GM23338 (cell line): ENCODE data around the gene OR14A16. TPM values are rescaled to one million over a fixed set of nuclear protein-coding genes. Genes with fewer than 3 reads are reported as not detected.

Experiments used
- polyA plus RNA-seq: library from polyadenylated mRNA; unstranded; fragments of >200 nt; fragmentation: Nextera tagmentation; extraction: Ambion mirVana; gene quantifications from 2 replicates; pipeline ENCODE4 v1.2.1, GENCODE V29; 2016
- total RNA-seq: library from RNA; depleted of rRNA; stranded (reverse); fragments of >200 nt; shearing (Covaris generic); gene quantifications from 2 replicates; pipeline ENCODE4 v1.2.3, GENCODE V29; 2014; rRNA removed

Gene OR14A16
- total and polyA plus RNA-seq, 2 experiments from 2014 or later = 0.34 TPM; not detected in 1

Other genes starting within 250 kb of the OR14A16 start
- gene OR2G2, start 235.8 kb downstream of the OR14A16 start, total RNA-seq = not detected in 2 replicates
- gene OR2G2, start 235.8 kb downstream of the OR14A16 start, polyA plus RNA-seq = not detected in 2 replicates
- not detected in 2 replicates for gene OR2G3, start 218.5 kb downstream of the OR14A16 start, total RNA-seq
- gene OR2G3, start 218.5 kb downstream of the OR14A16 start, polyA plus RNA-seq = not detected in 2 replicates
- not detected in 2 replicates for gene OR13G1, start 144.4 kb downstream of the OR14A16 start, total RNA-seq
- not detected in 2 replicates for gene OR13G1, start 144.4 kb downstream of the OR14A16 start, polyA plus RNA-seq
- not detected in 2 replicates for gene OR6F1, start 107.5 kb downstream of the OR14A16 start, total RNA-seq
- not detected in 2 replicates for gene OR6F1, start 107.5 kb downstream of the OR14A16 start, polyA plus RNA-seq
- 0.31 TPM in 1 of 2 replicates, not detected in the other for gene OR14K1, start 85.5 kb downstream of the OR14A16 start, total RNA-seq
- not detected in 2 replicates for gene OR14K1, start 85.5 kb downstream of the OR14A16 start, polyA plus RNA-seq
- not detected in 2 replicates for gene OR14A2, start 76.0 kb downstream of the OR14A16 start, total RNA-seq
- 0.60 TPM in 1 of 2 replicates, not detected in the other for gene OR14A2, start 76.0 kb downstream of the OR14A16 start, polyA plus RNA-seq
- not detected in 2 replicates for gene OR1C1, start 63.6 kb downstream of the OR14A16 start, total RNA-seq
- gene OR1C1, start 63.6 kb downstream of the OR14A16 start, polyA plus RNA-seq = 0.21 TPM in 1 of 2 replicates, not detected in the other
- not detected in 2 replicates for gene OR11L1, start 17.8 kb upstream of the OR14A16 start, total RNA-seq
- not detected in 2 replicates for gene OR11L1, start 17.8 kb upstream of the OR14A16 start, polyA plus RNA-seq
- 3.4 and 4.3 TPM in 2 replicates for gene TRIM58, start 33.1 kb upstream of the OR14A16 start, total RNA-seq
- 1.6 and 2.4 TPM in 2 replicates for gene TRIM58, start 33.1 kb upstream of the OR14A16 start, polyA plus RNA-seq
- gene OR2W3, start 71.5 kb upstream of the OR14A16 start, total RNA-seq = 0.45 and 1.9 TPM in 2 replicates
- 0.31 TPM in 1 of 2 replicates, not detected in the other for gene OR2W3, start 71.5 kb upstream of the OR14A16 start, polyA plus RNA-seq
- gene OR2T8, start 96.1 kb upstream of the OR14A16 start, total RNA-seq = not detected in 2 replicates
- gene OR2T8, start 96.1 kb upstream of the OR14A16 start, polyA plus RNA-seq = 0.40 TPM in 1 of 2 replicates, not detected in the other
- not detected in 2 replicates for gene OR2AJ1, start 100.8 kb upstream of the OR14A16 start, total RNA-seq
- not detected in 2 replicates for gene OR2AJ1, start 100.8 kb upstream of the OR14A16 start, polyA plus RNA-seq
- not detected in 2 replicates for gene OR2L8, start 124.7 kb upstream of the OR14A16 start, total RNA-seq
- gene OR2L8, start 124.7 kb upstream of the OR14A16 start, polyA plus RNA-seq = not detected in 2 replicates
- gene OR2AK2, start 141.1 kb upstream of the OR14A16 start, total RNA-seq = 0.35 TPM in 1 of 2 replicates, not detected in the other
- gene OR2AK2, start 141.1 kb upstream of the OR14A16 start, polyA plus RNA-seq = not detected in 2 replicates
- gene OR2L5, start 189.5 kb upstream of the OR14A16 start, total RNA-seq = not detected in 2 replicates
- gene OR2L5, start 189.5 kb upstream of the OR14A16 start, polyA plus RNA-seq = not detected in 2 replicates
- 0.07 TPM in 1 of 2 replicates, not detected in the other for gene OR2L2, start 206.0 kb upstream of the OR14A16 start, total RNA-seq
- gene OR2L2, start 206.0 kb upstream of the OR14A16 start, polyA plus RNA-seq = 0.05 and 0.06 TPM in 2 replicates
- not detected in 2 replicates for gene OR2L3, start 222.7 kb upstream of the OR14A16 start, total RNA-seq
- gene OR2L3, start 222.7 kb upstream of the OR14A16 start, polyA plus RNA-seq = not detected in 2 replicates